Nephron progenitor cell (in vitro differentiated cells): ENCODE measurements around the gene PCDH9.
"Not testable (repeated sequence)": the region's sequence is repeated elsewhere in the genome, so short reads cannot be mapped to it uniquely, and the experiment has no call there.

Source experiments
- DNase-seq: peaks from one replicate; pipeline ENCODE4 v3.0.0; 2021
- H3K27ac Mint-ChIP-seq: 2 replicates; pipeline ENCODE4 v1.8.0; 2021; ENCODE audit warnings: mild to moderate bottlenecking, moderate library complexity, mixed read lengths
- H3K27me3 Mint-ChIP-seq: 2 replicates; pipeline ENCODE4 v1.8.0; 2021; ENCODE audit warnings: mild to moderate bottlenecking, low read depth, mixed read lengths; ENCODE audit not compliant: poor library complexity
- H3K36me3 Mint-ChIP-seq: 2 replicates; pipeline ENCODE4 v1.8.0; 2021; ENCODE audit warnings: low read depth, mixed read lengths
- H3K4me1 Mint-ChIP-seq: 2 replicates; pipeline ENCODE4 v1.8.0; 2021; ENCODE audit warnings: mixed read lengths
- H3K4me3 Mint-ChIP-seq: 2 replicates; pipeline ENCODE4 v1.8.0; 2021; ENCODE audit warnings: mild to moderate bottlenecking, moderate library complexity, mixed read lengths
- H3K9me3 Mint-ChIP-seq: 2 replicates; pipeline ENCODE4 v1.8.0; 2021; ENCODE audit warnings: mild to moderate bottlenecking, moderate library complexity, mixed read lengths
- CTCF ChIP-seq: fragments of 200-600 bp; sonication (generic); IDR thresholded peaks from 2 replicates; pipeline ENCODE4 v1.5.0; 2021; ENCODE audit warnings: antibody characterized with exemption

Gene PCDH9

GRCh38 chr13:66265371-66265770 lies 964.8 kb downstream of the PCDH9 start:
- DNase-seq, result no peak
- H3K9me3 Mint-ChIP-seq, result peaks cover 7% of the 10 kb centered on the region
- H3K4me3 Mint-ChIP-seq, result no peak overlapping the region
- no peaks in the 10 kb centered on the region for H3K36me3 Mint-ChIP-seq
- H3K27me3 Mint-ChIP-seq, result peaks cover 3% of the 10 kb centered on the region
- H3K4me1 Mint-ChIP-seq, result peaks cover 9% of the 10 kb centered on the region
- no peak for TF ChIP-seq CTCF
- peak overlapping the region; percentile 49 for H3K27ac Mint-ChIP-seq

- peak; percentile 5 for DNase-seq
- Mint-ChIP-seq H3K36me3 (no peaks in the 10 kb centered on the region), H3K4me3 (no peak overlapping the region), H3K4me1 (peaks cover 9% of the 10 kb centered on the region), H3K27me3 (peaks cover 3% of the 10 kb centered on the region), H3K9me3 (peaks cover 10% of the 10 kb centered on the region), H3K27ac (no peak overlapping the region)
- TF ChIP-seq CTCF, result no peak
Observed at GRCh38 chr13:66264971-66265370, 965.2 kb downstream of the PCDH9 start.

GRCh38 chr13:66262330-66262729 lies 967.8 kb downstream of the PCDH9 start:
- no peaks in the 10 kb centered on the region for H3K27me3 Mint-ChIP-seq
- peaks cover 5% of the 10 kb centered on the region for H3K36me3 Mint-ChIP-seq
- no peak for TF ChIP-seq CTCF
- H3K4me1 Mint-ChIP-seq, result peaks cover 9% of the 10 kb centered on the region
- no peak overlapping the region for H3K4me3 Mint-ChIP-seq
- H3K27ac Mint-ChIP-seq, result no peak overlapping the region
- peaks cover 27% of the 10 kb centered on the region for H3K9me3 Mint-ChIP-seq
- DNase-seq, result no peak

- not testable (repeated sequence) for H3K36me3 Mint-ChIP-seq, H3K4me3 Mint-ChIP-seq, H3K27ac Mint-ChIP-seq, H3K4me1 Mint-ChIP-seq, H3K27me3 Mint-ChIP-seq, DNase-seq
- H3K9me3 Mint-ChIP-seq, result peaks cover 32% of the 10 kb centered on the region
Observed at GRCh38 chr13:66259426-66259825, 970.7 kb downstream of the PCDH9 start.
